Loucy (cell line): Measurements from ENCODE around the gene TLR9.

ENCODE experiments used
- H2AFZ ChIP-seq: fragments of 200-600 bp; sonication (generic); 2 replicates; pipeline ENCODE4 v1.6.0; 2016; ENCODE audit warnings: antibody characterized with exemption, mild to moderate bottlenecking, low read length, moderate library complexity
- H3F3A ChIP-seq: fragments of 200-600 bp; 2 replicates; pipeline ENCODE4 v1.6.0; 2016; ENCODE audit warnings: antibody characterized with exemption, low read depth, mild to moderate bottlenecking
- H3K27me3 ChIP-seq: fragments of 200-600 bp; sonication (generic); 2 replicates; pipeline ENCODE4 v1.6.1; 2014; ENCODE audit warnings: low read length, mild to moderate bottlenecking; ENCODE audit not compliant: insufficient read depth, poor library complexity, severe bottlenecking
- H3K36me3 ChIP-seq: fragments of 200-600 bp; sonication (generic); 2 replicates; pipeline ENCODE4 v1.6.1; 2016; ENCODE audit warnings: low read length; ENCODE audit not compliant: insufficient read depth
- H3K4me1 ChIP-seq: fragments of 200-600 bp; sonication (generic); 2 replicates; pipeline ENCODE4 v1.5.1; 2014; ENCODE audit warnings: low read length, mild to moderate bottlenecking; ENCODE audit not compliant: insufficient read depth, poor library complexity, severe bottlenecking
- H3K4me2 ChIP-seq: fragments of 200-600 bp; sonication (generic); 2 replicates; pipeline ENCODE4 v1.6.0; 2014; ENCODE audit warnings: antibody characterized with exemption, low read length, low read depth, mild to moderate bottlenecking; ENCODE audit not compliant: poor library complexity, severe bottlenecking
- H3K4me3 ChIP-seq: fragments of 200-600 bp; sonication (generic); 2 replicates; pipeline ENCODE4 v1.5.1; 2014; ENCODE audit warnings: low read length, mild to moderate bottlenecking, mixed read lengths; ENCODE audit not compliant: poor library complexity, severe bottlenecking
- H3K79me2 ChIP-seq: fragments of 200-600 bp; sonication (generic); 2 replicates; pipeline ENCODE4 v1.6.1; 2014; ENCODE audit warnings: low read length; ENCODE audit not compliant: insufficient read depth
- H3K9ac ChIP-seq: fragments of 200-600 bp; sonication (generic); 2 replicates; pipeline ENCODE4 v1.6.0; 2014; ENCODE audit warnings: mild to moderate bottlenecking, low read depth, low read length, moderate library complexity; ENCODE audit not compliant: poor library complexity, severe bottlenecking
- H3K9me2 ChIP-seq: fragments of 200-600 bp; sonication (generic); replicated peaks from 2 replicates; pipeline ENCODE4 v1.6.1; 2016; ENCODE audit warnings: low read depth, low read length, mixed read lengths
- H3K9me3 ChIP-seq: fragments of 200-600 bp; sonication (generic); 2 replicates; pipeline ENCODE4 v1.6.1; 2014; ENCODE audit warnings: mild to moderate bottlenecking, antibody characterized with exemption, low read length, low read depth; ENCODE audit not compliant: insufficient read depth
- H4K20me1 ChIP-seq: fragments of 200-600 bp; sonication (generic); 2 replicates; pipeline ENCODE4 v1.6.0; 2014; ENCODE audit warnings: antibody characterized with exemption, low read length, mild to moderate bottlenecking; ENCODE audit not compliant: insufficient read depth, poor library complexity, severe bottlenecking
- CTCF ChIP-seq: fragments of 200-600 bp; sonication (generic); conservative IDR thresholded peaks from 2 replicates; pipeline ENCODE4 v1.5.1; 2014; ENCODE audit warnings: mild to moderate bottlenecking, antibody characterized with exemption, low read length
- EZH2phosphoT487 ChIP-seq: fragments of 200-600 bp; IDR thresholded peaks from 2 replicates; pipeline ENCODE4 v1.6.1; 2018; ENCODE audit warnings: antibody characterized with exemption, mild to moderate bottlenecking, moderate library complexity, borderline replicate concordance

The TLR9 gene

GRCh38 chr3:52210037-52210436 lies 15.4 kb downstream of the TLR9 start:
- no peaks in the 10 kb centered on the region for H3K27me3 ChIP-seq
- no peaks in the 10 kb centered on the region for H3K9me3 ChIP-seq
- H3K4me3 ChIP-seq = no peak overlapping the region
- TF ChIP-seq EZH2phosphoT487 = no peak
- H3K4me1 ChIP-seq = no peaks in the 10 kb centered on the region
- peaks cover 10% of the 10 kb centered on the region; the same call in 1 of the 2 replicates for H3K79me2 ChIP-seq
- peaks cover 94% of the 10 kb centered on the region for H3K36me3 ChIP-seq
- H3F3A ChIP-seq = no peaks in the 10 kb centered on the region
- no peaks in the 10 kb centered on the region for H4K20me1 ChIP-seq
- no peak overlapping the region for H3K4me2 ChIP-seq
- no peak overlapping the region for H3K9ac ChIP-seq
- H3K9me2 ChIP-seq = no peaks in the 10 kb centered on the region
- no peak overlapping the region for H2AFZ ChIP-seq

GRCh38 chr3:52208556-52208955 lies 16.9 kb downstream of the TLR9 start:
- Histone ChIP-seq H3K9me2 (no peaks in the 10 kb centered on the region), H3K4me1 (no peaks in the 10 kb centered on the region), H3K4me3 (no peak overlapping the region), H3K4me2 (no peak overlapping the region), H4K20me1 (no peaks in the 10 kb centered on the region), H3F3A (no peaks in the 10 kb centered on the region), H3K79me2 (peaks cover 17% of the 10 kb centered on the region; the same call in 1 of the 2 replicates), H3K27me3 (no peaks in the 10 kb centered on the region), H3K36me3 (peaks cover 94% of the 10 kb centered on the region), H2AFZ (no peak overlapping the region), H3K9ac (no peak overlapping the region), H3K9me3 (no peaks in the 10 kb centered on the region)
- TF ChIP-seq EZH2phosphoT487 (no peak), CTCF (no peak)

- H3K4me2 ChIP-seq = no peak overlapping the region
- peaks cover 40% of the 10 kb centered on the region for H3K79me2 ChIP-seq
- H3K9ac ChIP-seq = no peak overlapping the region
- H3K4me3 ChIP-seq = no peak overlapping the region
- H3F3A ChIP-seq = no peaks in the 10 kb centered on the region
- H3K27me3 ChIP-seq = no peaks in the 10 kb centered on the region
- TF ChIP-seq EZH2phosphoT487 (no peak), CTCF (no peak)
- H3K9me3 ChIP-seq = no peaks in the 10 kb centered on the region
- H3K9me2 ChIP-seq = no peaks in the 10 kb centered on the region
- H3K36me3 ChIP-seq = peaks cover 83% of the 10 kb centered on the region
- no peak overlapping the region for H2AFZ ChIP-seq
- H4K20me1 ChIP-seq = peaks cover 7% of the 10 kb centered on the region
- H3K4me1 ChIP-seq = peaks cover 24% of the 10 kb centered on the region
These were observed 19.6 kb downstream of the TLR9 start for GRCh38 chr3:52205727-52206372.
